H1 (cell line): ENCODE results near the gene SPOUT1. TPM values are rescaled to one million over a fixed set of nuclear protein-coding genes. Genes with fewer than 3 reads are reported as not detected.

Source experiments
- CTCF ChIA-PET: fragments of 300-600 bp; sonication (Branson Sonifier 250); formaldehyde crosslinking; loops from one replicate; lab custom pipeline; 2021; ENCODE audit not compliant: partially characterized antibody; lab: Charles Lee
- POLR2A ChIA-PET: fragments of 300-600 bp; sonication (Branson Sonifier 250); formaldehyde crosslinking; loops from one replicate; lab custom pipeline; 2021; ENCODE audit warnings: inconsistent platforms; ENCODE audit not compliant: partially characterized antibody; lab: Charles Lee
- DNase-seq, 2 experiments: peaks; one replicate each; pipeline versions ENCODE4 v3.0.0 to v3.0.0-alpha.2; 2010 to 2022; ENCODE audit warnings: low spot score in 2 of 2, low read depth in 1 of 2, mixed read lengths in 1 of 2
- FAIRE-seq: peaks from 2 replicates; lab custom pipeline; 2011; peaks lifted over from hg19 to GRCh38; lab: Jason Lieb, UNC
- H2AFZ ChIP-seq: 2 replicates; pipeline ENCODE4 v1.8.1; 2012; ENCODE audit warnings: low read length, inconsistent platforms
- H2AK5ac ChIP-seq: 2 replicates; pipeline ENCODE4 v1.6.1; 2013; ENCODE audit warnings: low read depth, low read length
- H2BK120ac ChIP-seq: replicated peaks from 2 replicates; pipeline ENCODE3; 2013; ENCODE audit warnings: low read depth, low read length, inconsistent platforms
- H2BK12ac ChIP-seq: 2 replicates; pipeline ENCODE4 v1.6.1; 2013; ENCODE audit warnings: low read depth, low read length
- H2BK15ac ChIP-seq: 2 replicates; pipeline ENCODE4 v1.6.1; 2013; ENCODE audit warnings: low read length
- H2BK20ac ChIP-seq: 2 replicates; pipeline ENCODE4 v1.6.1; 2013; ENCODE audit warnings: low read length
- H2BK5ac ChIP-seq: 2 replicates; pipeline ENCODE4 v1.6.1; 2013; ENCODE audit warnings: low read depth, low read length
- H3K14ac ChIP-seq: 2 replicates; pipeline ENCODE4 v1.6.1; 2013; ENCODE audit warnings: inconsistent platforms; ENCODE audit not compliant: insufficient read length
- H3K18ac ChIP-seq: 2 replicates; pipeline ENCODE4 v1.6.1; 2013; ENCODE audit warnings: low read length; ENCODE audit errors: extremely low read depth
- H3K23ac ChIP-seq: 2 replicates; pipeline ENCODE4 v1.6.1; 2013; ENCODE audit warnings: inconsistent platforms; ENCODE audit not compliant: insufficient read length
- H3K23me2 ChIP-seq: 2 replicates; pipeline ENCODE4 v1.6.1; 2013; ENCODE audit warnings: low read depth, low read length
- H3K27ac ChIP-seq: 2 replicates; pipeline ENCODE4 v1.6.1; 2011; ENCODE audit warnings: low read depth, low read length, inconsistent platforms
- H3K27me3 ChIP-seq, 4 experiments: replicated peaks in 1 of 4; 1 replicate in 1 of 4; 2 replicates in 3 of 4; pipeline versions ENCODE4 v1.6.1 to v1.8.1; 2011 to 2013; ENCODE audit warnings: low read length in 3 of 4, mild to moderate bottlenecking in 3 of 4, inconsistent platforms in 2 of 4, mixed read lengths in 2 of 4, moderate library complexity in 1 of 4; ENCODE audit not compliant: control insufficient read depth in 3 of 4, insufficient read depth in 3 of 4; ENCODE audit errors: extremely low read depth in 1 of 4
- H3K36me3 ChIP-seq, 4 experiments: 2 replicates each; pipeline versions ENCODE4 v1.6.1 to v1.8.1; 2011 to 2013; ENCODE audit warnings: mild to moderate bottlenecking in 4 of 4, low read length in 3 of 4, moderate library complexity in 2 of 4, control low read depth in 1 of 4, inconsistent platforms in 1 of 4; ENCODE audit not compliant: insufficient read depth in 4 of 4, control insufficient read depth in 2 of 4
- H3K4ac ChIP-seq: replicated peaks from 2 replicates; pipeline ENCODE3; 2013; ENCODE audit warnings: low read length, low read depth, mixed read lengths, inconsistent platforms; ENCODE audit not compliant: insufficient read length
- H3K4me1 ChIP-seq, 4 experiments: replicated peaks in 1 of 4; 1 replicate in 1 of 4; 2 replicates in 3 of 4; pipeline versions ENCODE4 v1.6.1 to v1.8.1; 2011 to 2013; ENCODE audit warnings: low read length in 3 of 4, inconsistent platforms in 2 of 4, mixed read lengths in 1 of 4; ENCODE audit not compliant: insufficient read depth in 4 of 4, control insufficient read depth in 3 of 4
- H3K4me2 ChIP-seq, 2 experiments: 2 replicates each; pipeline versions ENCODE4 v1.6.1 to v1.8.1; 2011 to 2013; ENCODE audit warnings: low read depth in 2 of 2, low read length in 2 of 2, control low read depth in 1 of 2, inconsistent platforms in 1 of 2, mild to moderate bottlenecking in 1 of 2; ENCODE audit not compliant: insufficient read depth in 1 of 2
- H3K4me3 ChIP-seq, 4 experiments: fragments of 200-600, 300-600 bp in 1 of 4; sonication (generic), shearing (Covaris generic), sonication (Bioruptor Twin) in 1 of 4; 2 replicates each; pipeline versions ENCODE4 v1.5.1 to v1.8.1; 2011 to 2016; ENCODE audit warnings: low read length in 4 of 4, low read depth in 3 of 4, control low read depth in 2 of 4, inconsistent platforms in 2 of 4, mild to moderate bottlenecking in 2 of 4, mixed read lengths in 1 of 4, moderate library complexity in 1 of 4; ENCODE audit not compliant: insufficient read depth in 2 of 4; ENCODE audit errors: extremely low read depth in 1 of 4
- H3K56ac ChIP-seq: replicated peaks from 2 replicates; pipeline ENCODE3; 2013; ENCODE audit warnings: low read depth, mild to moderate bottlenecking, mixed read lengths, low read length, inconsistent platforms; ENCODE audit not compliant: insufficient read length
- H3K79me1 ChIP-seq: 2 replicates; pipeline ENCODE4 v1.6.1; 2013; ENCODE audit warnings: low read depth, low read length, control low read depth
- H3K79me2 ChIP-seq, 2 experiments: 2 replicates each; pipeline versions ENCODE4 v1.6.1 to v1.8.1; 2012 to 2013; ENCODE audit warnings: low read length in 2 of 2, mild to moderate bottlenecking in 2 of 2, inconsistent platforms in 1 of 2; ENCODE audit not compliant: insufficient read depth in 2 of 2, control insufficient read depth in 1 of 2
- H3K9ac ChIP-seq, 4 experiments: replicated peaks in 1 of 4; 1 replicate in 1 of 4; 2 replicates in 3 of 4; pipeline versions ENCODE4 v1.6.1 to v1.8.1; 2011 to 2013; ENCODE audit warnings: low read depth in 3 of 4, low read length in 3 of 4, control low read depth in 2 of 4, mild to moderate bottlenecking in 2 of 4, moderate library complexity in 2 of 4, inconsistent platforms in 1 of 4; ENCODE audit errors: extremely low read depth in 1 of 4
- H3K9me3 ChIP-seq, 2 experiments: 2 replicates each; pipeline versions ENCODE4 v1.6.1 to v1.8.1; 2012 to 2013; ENCODE audit warnings: mild to moderate bottlenecking in 2 of 2, moderate library complexity in 2 of 2, control low read depth in 1 of 2, inconsistent platforms in 1 of 2, low read depth in 1 of 2, low read length in 1 of 2, mixed read lengths in 1 of 2; ENCODE audit not compliant: insufficient read depth in 2 of 2
- H4K20me1 ChIP-seq, 2 experiments: replicated peaks in 1 of 2; 2 replicates each; pipeline versions ENCODE3 to v1.8.1; 2011 to 2013; ENCODE audit warnings: inconsistent platforms in 2 of 2, low read length in 2 of 2, mild to moderate bottlenecking in 1 of 2; ENCODE audit not compliant: insufficient read depth in 2 of 2, control insufficient read depth in 1 of 2
- H4K5ac ChIP-seq: 2 replicates; pipeline ENCODE4 v1.6.1; 2013; ENCODE audit warnings: low read length, low read depth, mixed read lengths, inconsistent platforms; ENCODE audit not compliant: insufficient read length
- H4K8ac ChIP-seq: 2 replicates; pipeline ENCODE4 v1.8.0; 2013; ENCODE audit warnings: mild to moderate bottlenecking, moderate library complexity, low read length, inconsistent platforms; ENCODE audit not compliant: insufficient read depth; ENCODE audit errors: extremely low read depth
- H4K91ac ChIP-seq: replicated peaks from 2 replicates; pipeline ENCODE3; 2013; ENCODE audit warnings: low read length, mixed read lengths, inconsistent platforms; ENCODE audit not compliant: insufficient read length
- ASH2L ChIP-seq: fragments of 200-600, 300-600 bp; sonication (generic); IDR thresholded peaks from one replicate; pipeline ENCODE4 v1.7.1; 2017; ENCODE audit warnings: low read length
- BCL11A ChIP-seq, 2 experiments: IDR thresholded peaks; one replicate each; pipeline ENCODE4 v1.6.1; 2011; ENCODE audit warnings: low read depth in 2 of 2, low read length in 2 of 2, mild to moderate bottlenecking in 2 of 2
- CREB1 ChIP-seq: IDR thresholded peaks from 2 replicates; pipeline ENCODE4 v1.6.1; 2012; ENCODE audit warnings: inconsistent platforms
- E2F6 ChIP-seq: IDR thresholded peaks from 2 replicates; pipeline ENCODE4 v1.6.1; 2012; ENCODE audit warnings: inconsistent platforms
- FOSL1 ChIP-seq: IDR thresholded peaks from 2 replicates; pipeline ENCODE4 v1.6.1; 2011; ENCODE audit warnings: mild to moderate bottlenecking, low read depth, low read length, moderate library complexity; ENCODE audit not compliant: insufficient read depth
- GABPA ChIP-seq: IDR thresholded peaks from 2 replicates; pipeline ENCODE4 v1.6.1; 2011; ENCODE audit warnings: mild to moderate bottlenecking, low read length, moderate library complexity, borderline replicate concordance; ENCODE audit not compliant: insufficient read depth
- KDM1A ChIP-seq: fragments of 200-600, 300-600 bp; sonication (generic); IDR thresholded peaks from 2 replicates; pipeline ENCODE4 v1.7.1; 2016; ENCODE audit warnings: mild to moderate bottlenecking, low read length, borderline replicate concordance
- POLR2A ChIP-seq, 2 experiments: IDR thresholded peaks; 1 replicate in 1 of 2; 2 replicates in 1 of 2; pipeline ENCODE4 v1.6.1; 2011; ENCODE audit warnings: low read depth in 2 of 2, low read length in 2 of 2, mild to moderate bottlenecking in 2 of 2; ENCODE audit errors: control extremely low read depth in 1 of 2
- POLR2AphosphoS5 ChIP-seq: IDR thresholded peaks from 2 replicates; pipeline ENCODE4 v1.6.1; 2011; ENCODE audit warnings: low read depth, low read length
- RFX5 ChIP-seq: IDR thresholded peaks from 2 replicates; pipeline ENCODE4 v1.6.1; 2011; ENCODE audit warnings: low read depth, low read length, improper control_type of control experiment, borderline replicate concordance
- SAP30 ChIP-seq: fragments of 300-600 bp; sonication (generic); IDR thresholded peaks from 2 replicates; pipeline ENCODE4 v1.7.1; 2012; ENCODE audit warnings: low read length, moderate library complexity, mild to moderate bottlenecking, inconsistent platforms; ENCODE audit not compliant: insufficient read depth, insufficient replicate concordance
- USF2 ChIP-seq: IDR thresholded peaks from 2 replicates; pipeline ENCODE4 v1.6.1; 2011; ENCODE audit warnings: low read length, improper control_type of control experiment
- YY1 ChIP-seq: IDR thresholded peaks from 2 replicates; pipeline ENCODE4 v1.6.1; 2011; ENCODE audit warnings: low read depth, mild to moderate bottlenecking, low read length
- WGBS, 2 experiments: shearing (Covaris generic) in 1 of 2; methylation state at CpG; one replicate each; pipeline versions ENCODE4 v1.1.6 to v1.1.7; 2013 to 2015; ENCODE audit warnings: low lambda C conversion rate in 2 of 2, mixed read lengths in 2 of 2, inconsistent platforms in 1 of 2, low coverage in 1 of 2, missing lambda C conversion rate in 1 of 2; ENCODE audit not compliant: insufficient replicate concordance in 2 of 2, insufficient coverage in 1 of 2, insufficient read length in 1 of 2; ENCODE audit errors: extremely low coverage in 1 of 2, missing lambda C conversion rate in 1 of 2; 5-methylcytosine and 5-hydroxymethylcytosine counted together
- polyA plus RNA-seq, 7 experiments: library from polyadenylated mRNA; depleted of rRNA in 3 of 7; stranded (reverse) in 5 of 7; unstranded in 2 of 7; fragments of >200 nt in 5 of 7; fragments of 200-250 nt in 2 of 7; gene quantifications; 1 replicate in 5 of 7; 2 replicates in 1 of 7; 4 replicates in 1 of 7; pipeline versions ENCODE4 v1.2.1 to v1.2.3, GENCODE V29; 2011 to 2013; ENCODE audit warnings: missing spikeins in 2 of 7, mixed read lengths in 2 of 7
- total RNA-seq: library from RNA; stranded (reverse); fragmentation: NEBNext Ultra II Directional; extraction: Animal tissue kit (Norgen Biotek cat#: 25700); gene quantifications from 2 replicates; pipeline ENCODE4 v1.2.1, GENCODE V29; 2021

SPOUT1 gene
- total and polyA plus RNA-seq, 2 of the 8 experiments (the other 6 are each of a cell fraction or from before 2014, with no cell fraction given) = 69.2 to 77.8 TPM

- FAIRE-seq = no peak
- H3K56ac ChIP-seq = no peak overlapping the region
- POLR2A ChIA-PET = interaction anchor here (0.7 to 1.4 kb wide), 3 partner anchors 8 to 18 kb away, joined by 3 to 4 read pairs (median 3); no protein-coding TSS in a partner anchor
- no peak for TF ChIP-seq RFX5
- TF ChIP-seq CREB1 = no peak
- no peak for TF ChIP-seq YY1
- no peak for TF ChIP-seq E2F6
- TF ChIP-seq USF2 = no peak
- TF ChIP-seq SAP30 = no peak
- TF ChIP-seq BCL11A (IDR thresholded peaks at IDR 0.05; ENCODE audit: low read depth in 2 of 2, low read length in 2 of 2) = no peak
- TF ChIP-seq FOSL1 = no peak
- no peak for TF ChIP-seq POLR2AphosphoS5
- TF ChIP-seq KDM1A = no peak
- TF ChIP-seq GABPA = no peak
- no peak for TF ChIP-seq POLR2A (IDR thresholded peaks at IDR 0.05; ENCODE audit: control extremely low read depth in 1 of 2, low read depth in 2 of 2, low read length in 2 of 2)
- TF ChIP-seq ASH2L = no peak
Observed at GRCh38 chr9:128805661-128806060, 23.9 kb downstream of the SPOUT1 start.

More at GRCh38 chr9:128805661-128806060, 23.9 kb downstream of the SPOUT1 start:
- no peak overlapping the region for H4K91ac ChIP-seq
- 91% methylated on average over 14 of the region's 14 CpGs; no CpG with 5 or more reads in 1 of the 2 experiments for WGBS, 2 experiments
- no peaks in the 10 kb centered on the region for H3K27me3 ChIP-seq
- peaks cover 2 to 16% (median 11%) of the 10 kb centered on the region in 4 experiments; a peak in 6 of 8 replicates for H3K36me3 ChIP-seq
- no peak overlapping the region for H3K4me2 ChIP-seq
- no peaks in the 10 kb centered on the region for H3K79me1 ChIP-seq
- no peak overlapping the region for H2AFZ ChIP-seq
- H3K79me2 ChIP-seq = no peaks in the 10 kb centered on the region
- H2BK15ac ChIP-seq = no peak overlapping the region
- H3K14ac ChIP-seq = no peak overlapping the region
- H2BK5ac ChIP-seq = no peak overlapping the region
- no peaks in the 10 kb centered on the region for H3K4me1 ChIP-seq
- no peaks in the 10 kb centered on the region for H3K23me2 ChIP-seq
- CTCF ChIA-PET = no interaction called here
- H3K4ac ChIP-seq = no peak overlapping the region
- H4K20me1 ChIP-seq = peaks cover 0 to 4% of the 10 kb centered on the region in 2 experiments
- H3K4me3 ChIP-seq = no peak overlapping the region
- no peak overlapping the region for H2BK20ac ChIP-seq
- no peak overlapping the region for H3K23ac ChIP-seq
- no peak overlapping the region for H2BK12ac ChIP-seq
- no peak overlapping the region for H3K9ac ChIP-seq
- no peaks in the 10 kb centered on the region for H3K9me3 ChIP-seq
- H2AK5ac ChIP-seq = no peak overlapping the region
- no peak overlapping the region for H3K27ac ChIP-seq
- no peak overlapping the region for H4K5ac ChIP-seq
- H4K8ac ChIP-seq = no peak overlapping the region
- DNase-seq = no peak
- no peak overlapping the region for H3K18ac ChIP-seq
- H2BK120ac ChIP-seq = no peak overlapping the region
